Mesenchymal stem cell (in vitro differentiated cells and primary cell): ENCODE results near the gene SKAP1.
"Not testable (repeated sequence)": the region's sequence is repeated elsewhere in the genome, so short reads cannot be mapped to it uniquely, and the experiment has no call there.

Experiments
- DNase-seq: peaks from one replicate; pipeline ENCODE4 v3.0.0-alpha.2; 2013
- H2AFZ ChIP-seq: one replicate; pipeline ENCODE4 v1.6.1; 2013; ENCODE audit warnings: low read depth, mild to moderate bottlenecking, control low read depth, inconsistent platforms, low read length, moderate library complexity
- H2AK5ac ChIP-seq: 2 replicates; pipeline ENCODE4 v1.6.1; 2013; ENCODE audit warnings: low read length, moderate library complexity, mild to moderate bottlenecking, inconsistent platforms; ENCODE audit not compliant: severe bottlenecking
- H2BK120ac ChIP-seq: one replicate; pipeline ENCODE4 v1.6.1; 2013; ENCODE audit warnings: low read depth, mild to moderate bottlenecking, inconsistent platforms, low read length, moderate library complexity
- H2BK12ac ChIP-seq, 2 experiments: one replicate each; pipeline ENCODE4 v1.6.1; 2013; ENCODE audit warnings: inconsistent platforms in 2 of 2, low read length in 2 of 2, mild to moderate bottlenecking in 2 of 2, moderate library complexity in 2 of 2, control low read depth in 1 of 2
- H2BK15ac ChIP-seq: one replicate; pipeline ENCODE4 v1.6.1; 2013; ENCODE audit warnings: mild to moderate bottlenecking, low read depth, inconsistent platforms; ENCODE audit not compliant: poor library complexity, severe bottlenecking
- H2BK5ac ChIP-seq: 2 replicates; pipeline ENCODE4 v1.6.1; 2013; ENCODE audit warnings: low read depth, mild to moderate bottlenecking, low read length, control low read depth, inconsistent platforms; ENCODE audit not compliant: poor library complexity, severe bottlenecking
- H3K14ac ChIP-seq, 2 experiments: one replicate each; pipeline ENCODE4 v1.6.1; 2013; ENCODE audit warnings: inconsistent platforms in 2 of 2, low read length in 2 of 2, control low read depth in 1 of 2, mild to moderate bottlenecking in 1 of 2, moderate library complexity in 1 of 2
- H3K18ac ChIP-seq, 2 experiments: one replicate each; pipeline ENCODE4 v1.6.1; 2013; ENCODE audit warnings: inconsistent platforms in 2 of 2, low read length in 2 of 2, control low read depth in 1 of 2, low read depth in 1 of 2, mild to moderate bottlenecking in 1 of 2
- H3K23ac ChIP-seq, 2 experiments: one replicate each; pipeline ENCODE4 v1.6.1; 2013; ENCODE audit warnings: inconsistent platforms in 2 of 2, low read length in 2 of 2, mild to moderate bottlenecking in 2 of 2, moderate library complexity in 2 of 2, control low read depth in 1 of 2
- H3K27ac ChIP-seq: 2 replicates; pipeline ENCODE4 v1.5.1; 2013; ENCODE audit warnings: mild to moderate bottlenecking, moderate library complexity, low read length, control low read depth, inconsistent platforms; ENCODE audit not compliant: poor library complexity, severe bottlenecking
- H3K27me3 ChIP-seq, 2 experiments: 2 replicates each; pipeline versions ENCODE4 v1.6.1 to v1.7.0; 2013; ENCODE audit warnings: low read length in 2 of 2, mild to moderate bottlenecking in 2 of 2, moderate library complexity in 2 of 2, control low read depth in 1 of 2, inconsistent platforms in 1 of 2; ENCODE audit not compliant: control insufficient read depth in 1 of 2, insufficient read depth in 1 of 2
- H3K36me3 ChIP-seq, 2 experiments: 2 replicates each; pipeline versions ENCODE4 v1.6.1 to v1.7.0; 2013; ENCODE audit warnings: low read length in 2 of 2, control low read depth in 1 of 2, inconsistent platforms in 1 of 2, low read depth in 1 of 2, mild to moderate bottlenecking in 1 of 2; ENCODE audit not compliant: insufficient read depth in 2 of 2, control insufficient read depth in 1 of 2
- H3K4ac ChIP-seq, 2 experiments: one replicate each; pipeline ENCODE4 v1.6.1; 2013; ENCODE audit warnings: inconsistent platforms in 2 of 2, low read length in 2 of 2, mild to moderate bottlenecking in 2 of 2, moderate library complexity in 2 of 2, control low read depth in 1 of 2, low read depth in 1 of 2
- H3K4me1 ChIP-seq: 2 replicates; pipeline ENCODE4 v1.6.1; 2013; ENCODE audit warnings: low read depth, low read length, control low read depth; ENCODE audit not compliant: control insufficient read depth, insufficient read depth
- H3K4me2 ChIP-seq: 2 replicates; pipeline ENCODE4 v1.6.1; 2013; ENCODE audit warnings: low read length, mild to moderate bottlenecking, inconsistent platforms; ENCODE audit not compliant: poor library complexity, severe bottlenecking
- H3K4me3 ChIP-seq, 2 experiments: 2 replicates each; pipeline versions ENCODE4 v1.5.1 to v1.7.0; 2013; ENCODE audit warnings: low read length in 2 of 2, mild to moderate bottlenecking in 2 of 2, control low read depth in 1 of 2, low read depth in 1 of 2; ENCODE audit not compliant: insufficient read depth in 1 of 2
- H3K79me1 ChIP-seq: replicated peaks from 2 replicates; pipeline ENCODE4 v1.6.1; 2013; ENCODE audit warnings: mild to moderate bottlenecking, control low read depth, low read length, inconsistent platforms; ENCODE audit not compliant: poor library complexity, severe bottlenecking
- H3K9ac ChIP-seq: 2 replicates; pipeline ENCODE4 v1.7.0; 2013; ENCODE audit warnings: mild to moderate bottlenecking, low read length, moderate library complexity
- H3K9me3 ChIP-seq: 2 replicates; pipeline ENCODE4 v1.7.0; 2013; ENCODE audit warnings: mild to moderate bottlenecking, low read length; ENCODE audit not compliant: control insufficient read depth
- H4K8ac ChIP-seq: one replicate; pipeline ENCODE4 v1.6.1; 2013; ENCODE audit warnings: inconsistent platforms, mild to moderate bottlenecking, low read length, moderate library complexity
- H4K91ac ChIP-seq: one replicate; pipeline ENCODE4 v1.6.1; 2013; ENCODE audit warnings: mild to moderate bottlenecking, low read length, inconsistent platforms
- WGBS: methylation state at CpG from one replicate; pipeline ENCODE4 v1.1.7; 2013; ENCODE audit warnings: mixed read lengths; 5-methylcytosine and 5-hydroxymethylcytosine counted together

Gene SKAP1

GRCh38 chr17:48190871-48191270 is 239.1 kb downstream of the SKAP1 start:
- Histone ChIP-seq H3K4me1 (no peaks in the 10 kb centered on the region), H3K18ac (no peak overlapping the region), H3K14ac (no peak overlapping the region)

DNA sequence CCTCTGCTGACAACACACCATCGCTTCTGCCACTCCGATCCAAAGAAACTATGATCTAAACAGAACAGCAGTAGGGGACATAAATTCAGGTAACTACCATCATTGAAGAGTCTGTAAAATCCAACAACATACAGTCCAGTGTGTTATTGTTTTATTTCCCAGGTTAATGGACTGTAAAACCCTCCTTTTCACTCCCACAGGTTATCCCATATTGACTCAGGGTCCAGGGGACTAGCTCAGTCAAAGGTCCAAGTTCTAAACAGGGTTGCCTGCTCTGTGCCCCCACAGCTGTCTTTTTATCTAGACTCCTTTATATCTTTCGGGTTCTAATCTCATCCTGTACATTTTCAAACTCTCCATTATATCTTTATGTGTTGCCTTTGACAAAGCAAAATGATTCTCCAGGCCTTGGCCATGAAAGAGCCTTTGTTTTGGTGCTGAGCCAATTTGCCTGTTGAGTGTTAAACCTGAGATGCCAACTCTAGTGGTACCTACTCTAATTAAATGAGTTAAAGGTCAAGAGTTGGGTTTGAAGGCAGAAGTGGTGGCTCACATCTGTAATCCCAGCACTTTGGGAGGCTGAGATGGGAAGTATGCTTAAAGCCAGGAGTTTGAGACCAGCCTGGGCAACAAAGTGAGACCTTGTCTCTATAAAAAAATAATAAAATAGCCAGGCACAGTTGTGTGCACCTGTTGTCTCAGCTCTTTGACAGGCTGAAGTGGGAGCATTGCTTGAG is 242.0 kb downstream of the SKAP1 start:
- Histone ChIP-seq H2BK120ac (no peak overlapping the region), H3K27ac (no peak overlapping the region), H3K27me3 (peaks cover 0 to 46% of the 10 kb centered on the region in 2 experiments), H3K9me3 (no peaks in the 10 kb centered on the region), H4K8ac (no peak overlapping the region), H3K23ac (no peak overlapping the region), H2BK12ac (no peak overlapping the region), H3K14ac (no peak overlapping the region), H3K18ac (no peak overlapping the region), H2AFZ (no peak overlapping the region), H2BK5ac (no peak overlapping the region), H3K4ac (no peak overlapping the region), H2BK15ac (no peak overlapping the region), H4K91ac (no peak overlapping the region), H3K4me1 (no peaks in the 10 kb centered on the region), H3K79me1 (no peaks in the 10 kb centered on the region), H3K4me2 (no peak overlapping the region), H3K36me3 (no peaks in the 10 kb centered on the region), H3K9ac (no peak overlapping the region), H3K4me3 (no peak overlapping the region), H2AK5ac (no peak overlapping the region)
- no peak for DNase-seq
- 96% methylated on average over 3 of the region's 3 CpGs for WGBS

More at GRCh38 chr17:48190871-48191270, 239.1 kb downstream of the SKAP1 start:
- Histone ChIP-seq H3K9ac (no peak overlapping the region), H2BK12ac (no peak overlapping the region), H2AFZ (no peak overlapping the region), H3K36me3 (no peaks in the 10 kb centered on the region), H3K27ac (no peak overlapping the region), H3K9me3 (no peaks in the 10 kb centered on the region), H3K4me2 (no peak overlapping the region), H3K79me1 (no peaks in the 10 kb centered on the region), H2BK15ac (no peak overlapping the region), H3K27me3 (peaks cover 0 to 42% of the 10 kb centered on the region in 2 experiments), H4K91ac (no peak overlapping the region), H3K23ac (no peak overlapping the region), H2BK5ac (no peak overlapping the region), H2BK120ac (no peak overlapping the region), H3K4me3 (no peak overlapping the region), H4K8ac (no peak overlapping the region), H2AK5ac (no peak overlapping the region), H3K4ac (no peak overlapping the region)
- WGBS, result 93% methylated on average over 7 of the region's 8 CpGs
- no peak for DNase-seq

DNA sequence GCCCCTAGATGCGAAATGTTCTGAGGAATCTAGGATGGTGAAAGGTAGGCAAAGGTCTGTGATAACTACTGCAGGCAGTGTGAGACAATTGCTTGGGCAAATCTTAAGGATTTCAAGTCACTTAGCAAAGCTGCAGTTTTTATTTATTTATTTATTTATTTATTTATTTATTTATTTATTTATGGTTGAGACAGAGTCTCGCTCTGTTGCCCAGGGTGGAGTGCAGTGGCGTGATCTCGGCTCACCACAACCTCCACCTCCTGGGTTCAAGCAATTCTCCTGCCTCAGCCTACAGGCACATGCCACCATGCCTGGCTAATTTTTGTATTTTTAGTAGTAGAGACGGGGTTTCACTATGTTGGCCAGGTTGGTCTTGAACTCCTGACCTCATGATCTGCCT is 243.7 kb downstream of the SKAP1 start:
- not testable (repeated sequence) for H2BK120ac ChIP-seq, H3K36me3 ChIP-seq, H3K4me3 ChIP-seq, H3K4me1 ChIP-seq, H3K9me3 ChIP-seq, H3K23ac ChIP-seq, H2AFZ ChIP-seq, H2BK12ac ChIP-seq, H3K18ac ChIP-seq, H3K4me2 ChIP-seq, H3K9ac ChIP-seq, DNase-seq, H3K14ac ChIP-seq, H3K4ac ChIP-seq, H2BK5ac ChIP-seq, H2AK5ac ChIP-seq, H3K79me1 ChIP-seq, H3K27ac ChIP-seq, H2BK15ac ChIP-seq, H4K91ac ChIP-seq, H4K8ac ChIP-seq
- peaks cover 0 to 59% of the 10 kb centered on the region in 2 experiments for H3K27me3 ChIP-seq
- WGBS, result 93% methylated on average over 2 of the region's 5 CpGs

DNA sequence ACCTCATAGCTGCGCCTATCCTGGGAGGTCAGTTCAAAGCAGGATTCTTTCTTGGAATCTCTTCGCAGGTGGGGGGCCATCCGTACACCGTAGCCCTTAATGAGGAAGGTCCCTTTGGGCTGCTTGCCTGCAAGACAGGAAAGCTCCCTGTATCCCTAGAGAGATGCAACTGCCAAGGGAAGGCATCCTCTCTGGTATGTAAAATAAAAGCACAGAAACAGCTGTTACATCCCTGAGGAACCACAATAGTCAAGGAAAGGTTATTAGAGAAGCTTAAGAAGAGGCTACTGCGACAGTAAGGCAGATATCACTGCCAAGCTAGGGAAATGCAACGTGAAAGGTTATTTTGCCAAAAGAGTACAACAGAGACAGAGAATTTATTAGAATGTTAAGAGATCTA is 245.3 kb downstream of the SKAP1 start:
- H3K23ac ChIP-seq, result no peak overlapping the region
- no peaks in the 10 kb centered on the region for H3K4me1 ChIP-seq
- H4K91ac ChIP-seq, result no peak overlapping the region
- H3K36me3 ChIP-seq, result no peaks in the 10 kb centered on the region
- H3K18ac ChIP-seq, result no peak overlapping the region
- no peak overlapping the region for H3K14ac ChIP-seq
- no peak overlapping the region for H3K4me3 ChIP-seq
- H3K4ac ChIP-seq, result no peak overlapping the region
- no peak overlapping the region for H4K8ac ChIP-seq
- no peak overlapping the region for H2AK5ac ChIP-seq
- no peaks in the 10 kb centered on the region for H3K79me1 ChIP-seq
- H2BK120ac ChIP-seq, result no peak overlapping the region
- H3K9me3 ChIP-seq, result no peaks in the 10 kb centered on the region
- H3K27me3 ChIP-seq, result peaks cover 0 to 75% of the 10 kb centered on the region in 2 experiments
- no peak for DNase-seq
- no peak overlapping the region for H3K4me2 ChIP-seq
- no peak overlapping the region for H2BK15ac ChIP-seq
- no peak overlapping the region for H2AFZ ChIP-seq
- no peak overlapping the region for H2BK12ac ChIP-seq
- 73% methylated on average over 6 of the region's 6 CpGs for WGBS
- no peak overlapping the region for H3K9ac ChIP-seq
- H2BK5ac ChIP-seq, result no peak overlapping the region
- no peak overlapping the region for H3K27ac ChIP-seq
